SU-DHL-6 (cell line): Measurements from ENCODE around the gene HEBP1.

Experiments
- H2AFZ ChIP-seq: fragments of 200-600 bp; sonication (generic); 2 replicates; pipeline ENCODE4 v1.6.1; 2014; ENCODE audit warnings: low read depth, mild to moderate bottlenecking, moderate library complexity, mixed read lengths, antibody characterized with exemption, low read length; ENCODE audit not compliant: severe bottlenecking
- H3F3A ChIP-seq: fragments of 200-600 bp; shearing (Covaris generic); 2 replicates; pipeline ENCODE4 v1.6.0; 2016; ENCODE audit warnings: antibody characterized with exemption, mild to moderate bottlenecking; ENCODE audit not compliant: insufficient read depth
- H3K27ac ChIP-seq: fragments of 200-600 bp; sonication (generic); 2 replicates; pipeline ENCODE4 v1.5.1; 2016; ENCODE audit warnings: low read depth, mild to moderate bottlenecking, low read length, moderate library complexity, mixed read lengths
- H3K27me3 ChIP-seq: fragments of 200-600 bp; sonication (generic), shearing (Covaris generic); 2 replicates; pipeline ENCODE4 v1.6.0; 2014; ENCODE audit warnings: mild to moderate bottlenecking, low read length
- H3K36me3 ChIP-seq: fragments of 200-600 bp; sonication (generic); 2 replicates; pipeline ENCODE4 v1.6.1; 2014; ENCODE audit warnings: mild to moderate bottlenecking, low read length, mixed read lengths
- H3K4me2 ChIP-seq: fragments of 300-600, 200-600 bp; shearing (Covaris generic), sonication (generic); 2 replicates; pipeline ENCODE4 v1.6.0; 2014; ENCODE audit warnings: low read length, low read depth, mild to moderate bottlenecking; ENCODE audit not compliant: poor library complexity, severe bottlenecking
- H3K4me3 ChIP-seq: fragments of 200-600 bp; sonication (generic); 2 replicates; pipeline ENCODE4 v1.5.1; 2014; ENCODE audit warnings: antibody characterized with exemption, low read length, mild to moderate bottlenecking, mixed read lengths; ENCODE audit not compliant: insufficient read depth, poor library complexity, severe bottlenecking
- H3K79me2 ChIP-seq: fragments of 200-600 bp; sonication (generic); 2 replicates; pipeline ENCODE4 v1.6.1; 2014; ENCODE audit warnings: mild to moderate bottlenecking, low read length, moderate library complexity; ENCODE audit not compliant: insufficient read depth
- H3K9ac ChIP-seq: fragments of 200-600 bp; sonication (generic); 2 replicates; pipeline ENCODE4 v1.7.0; 2014; ENCODE audit warnings: mild to moderate bottlenecking, low read length
- H3K9me2 ChIP-seq: fragments of 200-600 bp; sonication (generic); replicated peaks from 2 replicates; pipeline ENCODE4 v1.6.1; 2014; ENCODE audit warnings: low read length; ENCODE audit not compliant: insufficient read depth
- H3K9me3 ChIP-seq: fragments of 200-600 bp; sonication (generic); 2 replicates; pipeline ENCODE4 v1.6.1; 2014; ENCODE audit warnings: low read length, mixed read lengths; ENCODE audit not compliant: insufficient read depth
- H4K20me1 ChIP-seq: fragments of 200-600 bp; sonication (generic); 2 replicates; pipeline ENCODE4 v1.6.1; 2014; ENCODE audit warnings: low read depth, mild to moderate bottlenecking, antibody characterized with exemption, low read length, moderate library complexity, mixed read lengths
- EZH2phosphoT487 ChIP-seq: fragments of 200-600 bp; sonication (generic), shearing (Covaris generic); conservative IDR thresholded peaks from 2 replicates; pipeline ENCODE4 v1.6.1; 2018; ENCODE audit warnings: mild to moderate bottlenecking, antibody characterized with exemption, low read length, moderate library complexity, mixed read lengths
- TF ChIP-seq, protein P1 (sequence below): fragments of 200-600 bp; sonication (generic); IDR thresholded peaks from one replicate; pipeline ENCODE4 v1.5.1; 2017; ENCODE audit warnings: antibody characterized with exemption, mild to moderate bottlenecking, low read length, moderate library complexity; ENCODE audit not compliant: insufficient read depth, poor library complexity, severe bottlenecking

HEBP1 gene, protein sequence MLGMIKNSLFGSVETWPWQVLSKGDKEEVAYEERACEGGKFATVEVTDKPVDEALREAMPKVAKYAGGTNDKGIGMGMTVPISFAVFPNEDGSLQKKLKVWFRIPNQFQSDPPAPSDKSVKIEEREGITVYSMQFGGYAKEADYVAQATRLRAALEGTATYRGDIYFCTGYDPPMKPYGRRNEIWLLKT

DNA sequence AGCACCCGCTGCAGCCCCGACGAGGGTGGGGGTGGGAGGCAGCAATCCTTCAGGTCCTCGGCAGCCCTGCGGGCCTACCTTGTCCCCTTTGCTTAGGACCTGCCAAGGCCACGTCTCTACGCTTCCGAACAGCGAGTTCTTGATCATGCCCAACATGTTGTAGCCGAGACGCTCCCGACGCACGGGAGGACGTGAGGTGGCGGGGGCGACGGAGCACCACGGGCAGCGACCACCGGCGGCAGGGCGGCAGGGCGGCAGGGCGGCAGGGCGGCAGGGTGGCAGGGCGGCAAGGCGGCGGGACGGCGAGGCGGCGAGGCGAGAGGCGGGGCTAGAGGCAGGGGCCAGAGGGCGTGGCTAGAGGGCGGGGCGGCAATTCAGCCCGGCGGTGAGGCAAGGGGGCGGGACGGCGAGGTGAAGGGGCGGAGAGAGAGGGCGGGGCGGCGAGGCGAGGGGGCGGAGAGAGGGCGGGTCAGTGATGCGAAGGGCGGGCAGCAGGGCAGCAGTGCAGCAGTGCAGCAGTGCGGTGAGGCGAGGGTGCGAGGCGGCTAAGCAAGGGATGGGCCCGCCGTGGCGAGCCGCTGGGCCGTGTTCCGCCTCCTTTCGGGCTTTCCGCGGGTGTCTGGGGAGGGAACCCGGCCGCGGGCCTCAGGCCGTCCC is at the start of gene HEBP1:
TSS of gene HEBP1 (minus strand) at position 307 of the 657 bp plus-strand sequence. CDS start at position 156, 151 bp downstream.
- Histone ChIP-seq H3K4me2 (peak within 1 kb of the TSS; percentile 57), H2AFZ (no peak within 1 kb of the TSS), H3K9me3 (no peaks in the 10 kb centered on the region), H3K27me3 (no peaks in the 10 kb centered on the region), H4K20me1 (no peaks in the 10 kb centered on the region), H3K4me3 (peak within 1 kb of the TSS; percentile 38), H3K9ac (0 out of 2 replicates have a peak within 1 kb of the TSS, but pooled peaks have one; percentile 22), H3K36me3 (no peaks in the 10 kb centered on the region), H3K9me2 (no peaks in the 10 kb centered on the region), H3K27ac (no peak within 1 kb of the TSS), H3F3A (no peaks in the 10 kb centered on the region), H3K79me2 (no peaks in the 10 kb centered on the region)
- TF ChIP-seq, protein P1, sequence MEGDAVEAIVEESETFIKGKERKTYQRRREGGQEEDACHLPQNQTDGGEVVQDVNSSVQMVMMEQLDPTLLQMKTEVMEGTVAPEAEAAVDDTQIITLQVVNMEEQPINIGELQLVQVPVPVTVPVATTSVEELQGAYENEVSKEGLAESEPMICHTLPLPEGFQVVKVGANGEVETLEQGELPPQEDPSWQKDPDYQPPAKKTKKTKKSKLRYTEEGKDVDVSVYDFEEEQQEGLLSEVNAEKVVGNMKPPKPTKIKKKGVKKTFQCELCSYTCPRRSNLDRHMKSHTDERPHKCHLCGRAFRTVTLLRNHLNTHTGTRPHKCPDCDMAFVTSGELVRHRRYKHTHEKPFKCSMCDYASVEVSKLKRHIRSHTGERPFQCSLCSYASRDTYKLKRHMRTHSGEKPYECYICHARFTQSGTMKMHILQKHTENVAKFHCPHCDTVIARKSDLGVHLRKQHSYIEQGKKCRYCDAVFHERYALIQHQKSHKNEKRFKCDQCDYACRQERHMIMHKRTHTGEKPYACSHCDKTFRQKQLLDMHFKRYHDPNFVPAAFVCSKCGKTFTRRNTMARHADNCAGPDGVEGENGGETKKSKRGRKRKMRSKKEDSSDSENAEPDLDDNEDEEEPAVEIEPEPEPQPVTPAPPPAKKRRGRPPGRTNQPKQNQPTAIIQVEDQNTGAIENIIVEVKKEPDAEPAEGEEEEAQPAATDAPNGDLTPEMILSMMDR: no peak
- TF ChIP-seq EZH2phosphoT487: no peak

DNA sequence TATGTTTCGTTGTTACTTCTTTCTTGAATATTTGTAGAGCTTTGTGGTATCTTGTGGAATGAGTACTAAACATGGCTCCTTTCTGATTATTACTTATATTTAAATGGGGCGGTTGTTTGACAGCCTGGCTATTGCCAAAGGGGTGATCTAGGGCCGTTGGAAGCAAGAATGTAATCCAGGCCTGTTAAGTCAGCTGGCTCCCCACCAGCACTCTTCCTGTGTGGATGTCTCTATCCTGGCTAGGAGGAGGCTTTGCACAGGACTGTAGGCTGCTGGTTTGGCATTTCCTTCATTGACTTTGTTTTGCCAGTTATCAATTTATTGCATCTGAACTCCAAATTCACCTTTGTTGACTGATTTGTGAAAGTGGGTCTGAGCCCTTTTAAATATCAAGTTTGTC is 49.8 kb upstream of the HEBP1 start:
- Histone ChIP-seq H3K9me3 (no peaks in the 10 kb centered on the region), H3K4me3 (no peak overlapping the region), H2AFZ (no peak overlapping the region), H3K4me2 (no peak overlapping the region), H3K36me3 (no peaks in the 10 kb centered on the region), H3K27ac (no peak overlapping the region), H3K79me2 (no peaks in the 10 kb centered on the region), H3K27me3 (no peaks in the 10 kb centered on the region), H3K9me2 (no peaks in the 10 kb centered on the region), H3F3A (no peaks in the 10 kb centered on the region), H4K20me1 (no peaks in the 10 kb centered on the region), H3K9ac (no peak overlapping the region)
- no peak for TF ChIP-seq EZH2phosphoT487
- TF ChIP-seq, protein P1: no peak

DNA sequence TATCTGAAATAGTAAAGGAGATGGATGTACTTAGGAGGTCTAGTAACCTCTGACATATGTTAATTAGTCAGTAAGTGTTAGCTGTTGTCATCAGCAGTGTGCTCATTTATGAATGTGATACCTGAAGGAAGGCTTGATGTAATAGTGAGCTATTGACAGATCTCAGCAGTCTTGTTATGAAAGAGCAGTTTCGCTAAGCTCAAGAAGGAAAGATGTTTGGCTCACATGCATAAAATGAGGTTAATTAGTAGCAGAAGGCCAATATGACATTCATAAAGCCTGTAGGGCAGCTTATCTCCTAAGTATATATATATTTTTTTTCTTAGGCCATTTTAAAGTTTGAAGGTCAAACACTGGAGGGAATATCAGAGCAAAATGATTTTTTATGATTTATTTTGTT is 46.9 kb upstream of the HEBP1 start:
- no peak overlapping the region for H2AFZ ChIP-seq
- H3K9ac ChIP-seq: no peak overlapping the region
- no peak overlapping the region for H3K4me2 ChIP-seq
- H3F3A ChIP-seq: no peaks in the 10 kb centered on the region
- H3K4me3 ChIP-seq: no peak overlapping the region
- no peaks in the 10 kb centered on the region for H3K79me2 ChIP-seq
- no peaks in the 10 kb centered on the region for H4K20me1 ChIP-seq
- no peaks in the 10 kb centered on the region for H3K9me3 ChIP-seq
- no peak for TF ChIP-seq EZH2phosphoT487
- TF ChIP-seq, protein P1: no peak
- H3K27ac ChIP-seq: no peak overlapping the region
- no peaks in the 10 kb centered on the region for H3K36me3 ChIP-seq
- H3K9me2 ChIP-seq: no peaks in the 10 kb centered on the region
- no peaks in the 10 kb centered on the region for H3K27me3 ChIP-seq
